ENCODE results near the gene DSCAML1. TPM values are rescaled to one million over a fixed set of nuclear protein-coding genes. Genes with fewer than 3 reads are reported as not detected.
A peak's percentile ranks its signal among the peaks of the same experiment; 100 is the strongest.

DSCAML1 gene
- total and polyA plus RNA-seq, 9 of the 15 experiments (the other 6 are each of a cell fraction or from before 2014, with no cell fraction given): not detected

DNA sequence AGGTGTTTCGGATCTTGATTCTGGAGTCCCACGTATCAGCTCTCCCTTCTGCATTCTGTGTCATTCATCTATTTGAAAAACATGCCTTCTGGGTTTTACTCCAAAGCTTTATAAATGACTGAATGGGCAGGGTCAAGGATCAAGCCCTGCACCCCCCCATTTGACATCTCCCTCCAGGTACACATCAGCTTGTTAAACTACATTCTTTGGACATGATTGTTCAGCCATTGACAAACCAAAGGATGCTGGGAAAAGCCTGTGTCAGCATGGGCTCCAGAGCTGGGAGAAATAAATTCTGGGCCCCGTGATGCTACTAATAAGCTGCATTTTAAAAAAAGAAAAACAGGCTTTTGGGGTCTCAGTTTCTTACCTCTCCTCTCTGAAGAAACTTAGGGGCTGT, 103.7 kb downstream of the DSCAML1 start:
- 3% methylated on average over 3 of the region's 3 CpGs for WGBS (ENCODE audit: insufficient coverage, low coverage, missing lambda C conversion rate)
- CTCF ChIA-PET (ENCODE audit: low intra/inter-chr PET ratio): no interaction called here

DNA sequence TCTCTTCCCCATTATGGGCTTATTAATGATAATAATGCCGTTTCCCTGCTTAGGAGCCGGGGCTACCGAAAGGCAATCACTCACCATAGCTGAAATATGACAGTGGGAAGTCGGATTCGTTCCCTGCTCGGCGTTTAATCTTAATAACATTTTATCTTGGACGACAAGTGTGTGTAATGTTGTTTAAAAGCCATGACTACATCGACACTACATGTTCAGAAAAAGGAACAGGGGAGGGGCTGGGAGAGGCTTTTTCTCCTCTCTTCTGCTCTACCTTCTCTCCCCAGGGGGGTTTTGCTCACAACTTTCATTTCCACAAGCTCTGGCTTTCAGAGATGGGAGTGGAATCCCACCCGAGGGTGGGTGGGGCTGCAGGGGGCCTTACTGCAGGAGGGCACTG, 105.5 kb downstream of the DSCAML1 start:
- Histone ChIP-seq H3K9me1 (ENCODE audit: control insufficient read depth, insufficient read depth, low read length) (no peaks in the 10 kb centered on the region), H3K4me3 (no peak overlapping the region), H3K36me3 (ENCODE audit: control insufficient read depth, insufficient read depth, low read length) (no peaks in the 10 kb centered on the region), H3K9me3 (replicated peaks; ENCODE audit: control insufficient read depth, insufficient read depth, low read depth, low read length) (no peaks in the 10 kb centered on the region), H3K9ac (ENCODE audit: insufficient read depth in 1 of 2, low read depth in 2 of 2, low read length in 2 of 2) (no peak overlapping the region), H4K20me1 (replicated peaks; ENCODE audit: control insufficient read depth, insufficient read depth, low read length) (0 out of 2 replicates have a peak, but pooled peaks cover 4% of the 10 kb centered on the region), H3K79me2 (ENCODE audit: control insufficient read depth, insufficient read depth, low read length) (no peaks in the 10 kb centered on the region), H2AFZ (ENCODE audit: low read depth, low read length) (no peak overlapping the region), H3K27ac (ENCODE audit: extremely low read depth, low read depth, low read length) (no peak overlapping the region), H3K4me2 (ENCODE audit: insufficient read depth, low read length) (no peak overlapping the region), H3K4me1 (replicated peaks in 1 of 2; ENCODE audit: control insufficient read depth in 2 of 2, insufficient read depth in 2 of 2, low read length in 2 of 2) (no peaks in the 10 kb centered on the region), H3K27me3 (ENCODE audit: control insufficient read depth in 2 of 2, insufficient read depth in 2 of 2, low read length in 2 of 2) (peaks cover 16 to 52% of the 10 kb centered on the region in 2 experiments; a peak in 4 of 5 replicates)
- WGBS (ENCODE audit: insufficient coverage, low coverage, missing lambda C conversion rate): 0% methylated on average over 10 of the region's 10 CpGs
- no TSS peak for BruUV-seq (replicated peaks)
- ATAC-seq: no peak
- peak; percentile 34 for TF ChIP-seq TBP (optimal IDR thresholded peaks at IDR 0.05; ENCODE audit: low read depth, low read length)
- TF ChIP-seq ZZZ3 (IDR thresholded peaks at IDR 0.05): no peak
- TF ChIP-seq POLR2AphosphoS5 (IDR thresholded peaks at IDR 0.05; ENCODE audit: control insufficient read depth, insufficient read depth, low read depth, low read length): peak; percentile 27; the same call in 1 of the 2 replicates
- no peak for DNase-seq (ENCODE audit: extremely low read depth in 1 of 4, low spot score in 3 of 4)
- intact Hi-C loops (cut with micrococcal nuclease) (no loop called here), in situ Hi-C loops (cut with MboI) (no loop called here)
- ChIA-PET CTCF (ENCODE audit: low intra/inter-chr PET ratio) (no interaction called here), POLR2A (no interaction called here)
- FAIRE-seq: no peak

More for the DNA sequence above, 103.7 kb downstream of the DSCAML1 start:
- DNase-seq (ENCODE audit: extremely low read depth in 1 of 4, low spot score in 3 of 4) (no peak), FAIRE-seq (no peak), ATAC-seq (no peak)
- no peak overlapping the region for H3K4me2 ChIP-seq (ENCODE audit: insufficient read depth, low read length)
- H3K4me3 ChIP-seq: no peak overlapping the region
- H3K9ac ChIP-seq (ENCODE audit: insufficient read depth in 1 of 2, low read depth in 2 of 2, low read length in 2 of 2): no peak overlapping the region
- no peak overlapping the region for H3K27ac ChIP-seq (ENCODE audit: extremely low read depth, low read depth, low read length)
- no peaks in the 10 kb centered on the region for H3K9me3 ChIP-seq (replicated peaks; ENCODE audit: control insufficient read depth, insufficient read depth, low read depth, low read length)
- H3K9me1 ChIP-seq (ENCODE audit: control insufficient read depth, insufficient read depth, low read length): no peaks in the 10 kb centered on the region
- TF ChIP-seq ARNT (IDR thresholded peaks at IDR 0.05) (no peak), KDM4B (IDR thresholded peaks at IDR 0.05; ENCODE audit: borderline replicate concordance in 2 of 2, low read depth in 1 of 2) (no peak), NFXL1 (CRISPR knock-in tag; IDR thresholded peaks at IDR 0.05) (no peak), RFX7 (CRISPR knock-in tag; IDR thresholded peaks at IDR 0.05) (no peak), ZBED1 (IDR thresholded peaks at IDR 0.05) (no peak), ZKSCAN1 (IDR thresholded peaks at IDR 0.05; ENCODE audit: low read depth, low read length) (no peak), ESRRB (CRISPR knock-in tag; IDR thresholded peaks at IDR 0.05; ENCODE audit: borderline replicate concordance) (no peak)
- TF ChIP-seq, protein P1, sequence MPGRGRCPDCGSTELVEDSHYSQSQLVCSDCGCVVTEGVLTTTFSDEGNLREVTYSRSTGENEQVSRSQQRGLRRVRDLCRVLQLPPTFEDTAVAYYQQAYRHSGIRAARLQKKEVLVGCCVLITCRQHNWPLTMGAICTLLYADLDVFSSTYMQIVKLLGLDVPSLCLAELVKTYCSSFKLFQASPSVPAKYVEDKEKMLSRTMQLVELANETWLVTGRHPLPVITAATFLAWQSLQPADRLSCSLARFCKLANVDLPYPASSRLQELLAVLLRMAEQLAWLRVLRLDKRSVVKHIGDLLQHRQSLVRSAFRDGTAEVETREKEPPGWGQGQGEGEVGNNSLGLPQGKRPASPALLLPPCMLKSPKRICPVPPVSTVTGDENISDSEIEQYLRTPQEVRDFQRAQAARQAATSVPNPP (IDR thresholded peaks at IDR 0.05; ENCODE audit: borderline replicate concordance, insufficient read depth, insufficient read length): no peak
- POLR2A ChIA-PET: interaction anchor here (1.1 kb wide), 1 partner anchor 14 kb away, joined by 6 read pairs; no protein-coding TSS in a partner anchor
- H3K27me3 ChIP-seq (ENCODE audit: control insufficient read depth in 2 of 2, insufficient read depth in 2 of 2, low read length in 2 of 2): peaks cover 21 to 42% of the 10 kb centered on the region in 2 experiments; a peak in 4 of 5 replicates
- no peaks in the 10 kb centered on the region for H3K4me1 ChIP-seq (replicated peaks in 1 of 2; ENCODE audit: control insufficient read depth in 2 of 2, insufficient read depth in 2 of 2, low read length in 2 of 2)
- BruUV-seq (replicated peaks): no TSS peak
- no peaks in the 10 kb centered on the region for H3K36me3 ChIP-seq (ENCODE audit: control insufficient read depth, insufficient read depth, low read length)
- H2AFZ ChIP-seq (ENCODE audit: low read depth, low read length): no peak overlapping the region
- H3K79me2 ChIP-seq (ENCODE audit: control insufficient read depth, insufficient read depth, low read length): no peaks in the 10 kb centered on the region
- intact Hi-C loops (cut with micrococcal nuclease) (no loop called here), in situ Hi-C loops (cut with MboI) (no loop called here)
- 0 out of 2 replicates have a peak, but pooled peaks cover 4% of the 10 kb centered on the region for H4K20me1 ChIP-seq (replicated peaks; ENCODE audit: control insufficient read depth, insufficient read depth, low read length)

Measured in K562 (cell line).